Gastroesophageal sphincter (tissue), 4 donors: Measurements from ENCODE around the gene CDCP2. TPM values are rescaled to one million over a fixed set of nuclear protein-coding genes. Genes with fewer than 3 reads are reported as not detected.
A peak's percentile ranks its signal among the peaks of the same experiment; 100 is the strongest.

Experiments
- ATAC-seq: fragments of 150-250 bp; one replicate; pipeline ENCODE4 v1.9.1; 2016; ENCODE audit warnings: mild to moderate bottlenecking, moderate library complexity
- H3K27ac ChIP-seq, 4 donors: fragments of 200-600 bp; sonication (generic) in 3 of 4; 1 replicate in 3 of 4; 2 replicates in 1 of 4; pipeline ENCODE4 v1.5.1; 2016 to 2019
- H3K27me3 ChIP-seq: fragments of 200-600 bp; sonication (generic); one replicate; pipeline ENCODE4 v1.5.1; 2019
- H3K36me3 ChIP-seq, 2 donors: fragments of 200-600 bp; sonication (generic); one replicate each; pipeline ENCODE4 v1.5.1; 2019; ENCODE audit warnings: control low read depth in 1 of 2
- H3K4me1 ChIP-seq, 3 donors: fragments of 200-600 bp; sonication (generic); 1 replicate in 2 of 3; 2 replicates in 1 of 3; pipeline ENCODE4 v1.5.1; 2016 to 2019; ENCODE audit warnings: control low read depth in 2 of 3
- H3K4me3 ChIP-seq, 2 donors: fragments of 200-600 bp; sonication (generic); one replicate each; pipeline ENCODE4 v1.5.1; 2019; ENCODE audit warnings: mild to moderate bottlenecking in 1 of 2, moderate library complexity in 1 of 2
- H3K9me3 ChIP-seq, 3 donors: fragments of 200-600 bp; sonication (generic); one replicate each; pipeline ENCODE4 v1.5.1; 2017 to 2019; ENCODE audit warnings: control low read depth in 2 of 3
- CTCF ChIP-seq, 4 experiments: fragments of 200-600 bp in 2 of 4; fragments of 450-650 bp in 2 of 4; sonication (generic) in 1 of 4; IDR thresholded peaks; one replicate each; pipeline ENCODE4 v1.5.1; 2017 to 2019; ENCODE audit warnings: antibody characterized with exemption in 4 of 4, mild to moderate bottlenecking in 2 of 4, moderate library complexity in 2 of 4
- EP300 ChIP-seq: sonication (generic); formaldehyde crosslinking; IDR thresholded peaks from one replicate; pipeline ENCODE4 v1.6.1; 2017; ENCODE audit warnings: antibody characterized with exemption, mild to moderate bottlenecking
- POLR2A ChIP-seq, 2 donors: fragments of 450-650 bp; IDR thresholded peaks; one replicate each; pipeline ENCODE4 v1.6.1; 2017; ENCODE audit warnings: antibody characterized with exemption in 2 of 2, mild to moderate bottlenecking in 2 of 2, moderate library complexity in 1 of 2
- POLR2AphosphoS5 ChIP-seq: sonication (generic); formaldehyde crosslinking; IDR thresholded peaks from one replicate; pipeline ENCODE4 v1.6.1; 2017; ENCODE audit warnings: antibody characterized with exemption
- WGBS, 2 donors: methylation state at CpG; one replicate each; pipeline ENCODE4 v1.1.5; 2018; ENCODE audit warnings: low coverage in 1 of 2; 5-methylcytosine and 5-hydroxymethylcytosine counted together
- total RNA-seq, 4 donors: library from RNA; depleted of rRNA; stranded (reverse); fragments of >200 nt; gene quantifications; one replicate each; pipeline ENCODE4 v1.1.0, GENCODE V29; 2016

CDCP2 gene
- total RNA-seq, 4 donors from 2014 or later: 0.13 to 0.23 TPM; not detected in 2

GRCh38 chr1:54126271-54126815, 26.5 kb downstream of the CDCP2 start:
- H3K27ac ChIP-seq: no peak overlapping the region
- peaks cover 0 to 9% (median 0%) of the 10 kb centered on the region in 3 donors for H3K4me1 ChIP-seq
- no peak overlapping the region for H3K4me3 ChIP-seq
- no peaks in the 10 kb centered on the region for H3K9me3 ChIP-seq
- TF ChIP-seq CTCF (IDR thresholded peaks at IDR 0.05): no peak
- no peak for TF ChIP-seq POLR2A (IDR thresholded peaks at IDR 0.05)
- TF ChIP-seq POLR2AphosphoS5: no peak
- no peak for TF ChIP-seq EP300
- 84 to 100% methylated on average over 2 to 3 of the region's 3 CpGs for WGBS, 2 donors
- H3K27me3 ChIP-seq: no peaks in the 10 kb centered on the region
- no peaks in the 10 kb centered on the region for H3K36me3 ChIP-seq
- no peak for ATAC-seq

GRCh38 chr1:54125386-54126070, 27.3 kb downstream of the CDCP2 start:
- Histone ChIP-seq H3K4me1 (peaks cover 0 to 17% (median 0%) of the 10 kb centered on the region in 3 donors), H3K27ac (no peak overlapping the region), H3K4me3 (no peak overlapping the region), H3K9me3 (no peaks in the 10 kb centered on the region), H3K36me3 (no peaks in the 10 kb centered on the region), H3K27me3 (no peaks in the 10 kb centered on the region)
- no peak for ATAC-seq
- no peak for TF ChIP-seq POLR2A (IDR thresholded peaks at IDR 0.05)
- TF ChIP-seq CTCF (IDR thresholded peaks at IDR 0.05): peak in 1 of 4 experiments; percentile 29
- WGBS, 2 donors: 100% methylated on average over 2 of the region's 8 CpGs; no CpG with 5 or more reads in 1 of the 2 donors

GRCh38 chr1:54124906-54125305, 27.9 kb downstream of the CDCP2 start:
- Histone ChIP-seq H3K36me3 (no peaks in the 10 kb centered on the region), H3K9me3 (no peaks in the 10 kb centered on the region), H3K4me3 (no peak overlapping the region), H3K27ac (no peak overlapping the region), H3K4me1 (peaks cover 0 to 17% (median 0%) of the 10 kb centered on the region in 3 donors), H3K27me3 (no peaks in the 10 kb centered on the region)
- TF ChIP-seq EP300 (no peak), POLR2AphosphoS5 (no peak), POLR2A (IDR thresholded peaks at IDR 0.05) (no peak), CTCF (IDR thresholded peaks at IDR 0.05) (no peak)
- no peak for ATAC-seq
- 90 to 94% methylated on average over 4 to 7 of the region's 7 CpGs for WGBS, 2 donors

GRCh38 chr1:54124472-54124871, 28.3 kb downstream of the CDCP2 start:
- Histone ChIP-seq H3K4me3 (no peak overlapping the region), H3K9me3 (no peaks in the 10 kb centered on the region), H3K27ac (no peak overlapping the region), H3K36me3 (no peaks in the 10 kb centered on the region), H3K4me1 (peaks cover 0 to 17% (median 0%) of the 10 kb centered on the region in 3 donors), H3K27me3 (no peaks in the 10 kb centered on the region)
- WGBS, 2 donors: 0 to 73% methylated on average over 1 to 8 of the region's 9 CpGs
- TF ChIP-seq EP300 (no peak), POLR2A (IDR thresholded peaks at IDR 0.05) (no peak), CTCF (IDR thresholded peaks at IDR 0.05) (no peak), POLR2AphosphoS5 (no peak)
- ATAC-seq: no peak

- Histone ChIP-seq H3K27ac (no peak overlapping the region), H3K27me3 (no peaks in the 10 kb centered on the region), H3K36me3 (no peaks in the 10 kb centered on the region), H3K4me3 (no peak overlapping the region), H3K9me3 (no peaks in the 10 kb centered on the region), H3K4me1 (peaks cover 0 to 17% (median 0%) of the 10 kb centered on the region in 3 donors)
- ATAC-seq: no peak
- 83 to 86% methylated on average over 1 to 2 of the region's 8 CpGs for WGBS, 2 donors
- no peak for TF ChIP-seq EP300
- TF ChIP-seq POLR2A (IDR thresholded peaks at IDR 0.05): no peak
- no peak for TF ChIP-seq CTCF (IDR thresholded peaks at IDR 0.05)
- no peak for TF ChIP-seq POLR2AphosphoS5
Measured at GRCh38 chr1:54122992-54123391, 29.8 kb downstream of the CDCP2 start.
